GM04503 (cell line): ENCODE measurements around the gene MYOM1.

Source experiments
- DNase-seq: peaks from one replicate; pipeline ENCODE4 v3.0.0-alpha.2; 2012; ENCODE audit warnings: low read depth

MYOM1 gene

GRCh38 chr18:3150274-3150673 lies 69.5 kb downstream of the MYOM1 start:
- no peak for DNase-seq

DNA sequence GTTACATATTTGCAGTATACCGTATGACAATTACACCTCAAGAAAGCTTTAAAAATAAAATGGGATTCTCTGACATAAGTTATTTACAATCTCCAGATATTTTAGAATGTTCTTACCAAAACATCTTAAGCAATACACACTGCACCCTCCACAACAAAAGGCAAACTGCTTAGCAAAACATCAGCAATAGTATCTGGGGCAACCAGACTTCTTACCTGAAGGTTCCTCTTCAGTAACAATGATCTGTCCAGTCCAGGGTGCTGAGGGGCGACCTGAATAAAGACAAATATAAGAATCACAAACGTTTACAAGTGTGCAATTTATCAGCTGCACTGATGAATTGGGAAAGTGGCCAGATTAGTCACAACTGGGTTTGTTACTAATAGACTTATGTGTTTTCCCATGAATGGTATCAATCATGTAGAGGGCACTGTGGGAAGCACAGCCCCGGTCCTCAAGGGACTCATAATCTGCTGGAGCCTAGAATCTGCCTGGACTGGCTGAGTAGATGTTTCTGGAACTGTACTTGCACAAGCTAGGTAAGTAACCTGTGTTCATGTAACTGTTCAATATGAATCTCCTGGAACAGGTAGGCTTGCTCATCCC lies 70.7 kb downstream of the MYOM1 start:
- DNase-seq, result no peak

GRCh38 chr18:3147935-3148554 lies 71.7 kb downstream of the MYOM1 start:
- DNase-seq, result no peak

GRCh38 chr18:3140986-3141639 lies 78.7 kb downstream of the MYOM1 start:
- DNase-seq, result no peak

DNA sequence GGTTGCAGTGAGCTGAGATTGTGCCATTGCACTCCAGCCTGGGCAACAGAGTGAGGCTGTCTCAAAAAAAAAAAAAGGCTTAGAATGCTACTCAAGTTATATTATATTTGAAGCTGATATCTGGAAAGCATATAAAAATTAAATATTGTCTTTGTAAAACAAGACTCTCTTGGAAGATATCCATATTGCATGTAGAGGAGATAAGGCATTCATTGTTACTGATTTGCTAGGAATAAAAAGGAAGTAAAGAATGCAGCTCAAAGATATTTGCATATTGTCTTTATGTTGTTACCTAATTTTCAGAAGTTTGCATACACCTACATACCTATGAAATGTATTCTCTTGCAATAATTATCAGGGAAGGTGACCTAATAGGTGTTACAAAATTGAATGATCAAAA lies 79.4 kb downstream of the MYOM1 start:
- no peak for DNase-seq

- no peak for DNase-seq
These were observed 80.4 kb downstream of the MYOM1 start for GRCh38 chr18:3139406-3139805.

DNA sequence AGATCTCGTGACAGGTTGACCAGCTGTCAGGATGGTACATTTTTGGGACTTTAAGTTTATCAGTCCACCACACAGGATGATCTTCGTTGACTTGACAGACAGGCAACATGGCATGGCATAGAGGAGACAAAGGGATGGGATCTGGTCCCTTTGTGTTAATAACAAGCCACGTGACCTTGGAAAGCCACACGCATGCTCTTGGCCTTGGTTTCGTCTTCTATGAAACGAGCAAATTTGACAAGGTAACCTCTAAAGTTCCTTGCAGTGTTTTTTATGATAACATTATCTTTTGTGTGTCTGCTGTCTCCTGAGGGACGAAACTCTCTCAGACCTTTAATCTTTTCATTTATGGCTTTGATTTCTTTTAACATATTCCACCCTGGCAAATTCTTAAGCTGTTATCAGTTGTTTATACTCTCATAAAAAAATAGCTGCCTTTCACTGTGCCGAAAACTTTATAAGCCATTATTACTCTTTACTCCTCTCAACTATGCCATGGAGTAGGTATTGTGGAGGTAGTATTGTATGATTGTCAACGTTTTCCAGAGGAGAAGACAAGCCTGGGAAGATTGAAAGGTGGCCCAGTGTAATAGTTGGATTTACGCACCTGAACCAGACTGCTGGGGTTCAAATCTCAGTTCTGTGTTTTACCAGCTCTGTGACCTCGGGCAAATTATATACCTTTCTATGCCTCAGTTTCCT lies 81.3 kb downstream of the MYOM1 start:
- no peak for DNase-seq

DNA sequence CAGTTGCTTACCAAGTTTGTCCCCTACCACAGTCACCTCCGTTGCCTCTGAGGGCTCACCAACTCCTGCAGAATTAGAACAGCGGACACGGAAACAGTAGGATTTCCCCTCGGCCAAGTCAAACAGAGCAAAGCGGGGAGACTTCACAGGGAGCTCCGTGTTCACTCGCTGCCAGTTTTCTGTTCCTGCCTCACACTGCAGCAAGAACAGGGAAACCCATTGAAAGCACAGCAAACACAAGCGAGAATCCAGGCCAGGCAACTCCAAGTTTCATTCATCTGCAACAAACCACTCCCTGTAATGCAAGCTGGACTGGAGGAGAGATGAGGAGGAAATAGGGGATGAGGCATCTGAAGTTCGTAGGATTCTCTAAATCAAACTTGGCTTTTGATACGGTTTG lies 84.2 kb downstream of the MYOM1 start:
- no peak for DNase-seq

DNA sequence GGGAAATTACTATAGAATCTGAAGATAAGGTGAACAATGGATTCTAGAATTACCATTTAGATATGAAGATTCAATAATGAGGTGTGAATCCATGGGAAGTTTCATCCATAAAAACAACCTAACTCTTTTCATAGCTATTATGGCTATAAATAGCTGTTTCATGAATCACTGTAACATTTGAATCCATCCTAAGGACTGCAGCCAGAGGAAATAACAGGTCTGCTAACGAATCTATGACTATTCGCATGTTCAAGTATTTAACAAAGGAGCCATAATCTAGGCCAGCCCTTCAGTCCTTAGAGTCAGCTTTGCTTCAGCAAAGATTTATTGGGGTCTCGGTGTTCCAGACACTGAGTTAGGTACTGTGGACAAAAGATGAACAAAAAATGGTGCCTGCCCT lies 87.1 kb downstream of the MYOM1 start:
- DNase-seq, result no peak

DNA sequence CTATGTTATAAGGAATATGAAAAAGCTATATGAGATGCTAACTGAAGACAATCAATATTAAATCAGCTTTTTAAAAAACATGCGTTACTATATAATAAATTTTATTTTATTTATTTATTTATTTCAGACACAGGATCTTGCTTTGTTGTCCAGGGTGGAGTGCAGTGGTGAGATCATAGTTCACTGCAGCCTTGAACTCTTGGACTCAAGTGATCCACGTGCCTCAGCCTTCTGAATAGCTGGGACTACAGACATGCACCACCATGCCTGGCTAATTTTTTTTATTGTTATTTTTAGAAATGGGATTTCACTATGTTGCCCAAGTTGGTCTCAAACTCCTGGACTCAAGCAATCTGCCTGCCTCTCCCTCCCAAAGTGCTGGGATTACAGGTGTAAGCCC lies 89.4 kb downstream of the MYOM1 start:
- DNase-seq, result no peak

DNA sequence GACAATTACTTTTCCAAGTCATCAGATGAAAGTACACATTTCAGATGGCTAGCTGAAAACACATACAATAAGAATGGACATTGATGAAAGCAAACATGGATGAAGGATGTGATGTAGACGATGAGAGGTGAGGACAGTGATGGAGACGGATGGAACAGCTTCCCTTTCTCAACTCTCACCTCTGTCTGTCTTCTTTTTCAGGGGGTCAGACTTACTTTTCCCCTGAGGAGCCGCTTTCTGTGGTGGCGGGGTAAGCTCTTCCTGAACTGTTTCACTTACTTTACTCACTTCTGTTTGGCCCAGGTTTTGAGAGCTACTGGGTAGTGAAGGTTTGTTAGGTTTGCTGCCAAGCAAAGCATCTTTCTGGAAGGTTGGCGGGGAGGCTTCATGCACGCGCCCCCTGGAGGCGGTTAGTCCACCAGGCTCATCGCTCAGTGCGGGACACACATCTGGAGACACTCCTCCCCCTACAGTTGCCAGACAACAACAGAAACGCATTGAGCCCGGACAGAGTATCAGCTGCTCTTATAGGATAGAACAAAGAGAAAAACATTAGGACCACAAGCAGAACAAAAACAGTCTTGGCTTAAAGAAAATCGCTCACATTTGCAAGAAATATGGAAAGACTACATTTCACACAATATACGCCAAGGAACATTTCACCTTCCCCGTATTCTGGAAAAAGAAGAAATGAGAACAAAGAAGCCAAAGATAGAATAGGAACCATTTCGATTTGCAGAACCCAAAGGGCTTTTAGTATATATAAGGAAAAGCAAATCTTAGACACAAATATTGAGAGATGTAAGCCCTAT lies 90.5 kb downstream of the MYOM1 start:
- DNase-seq, result peak; percentile 27

GRCh38 chr18:3126457-3127097 lies 93.2 kb downstream of the MYOM1 start:
- no peak for DNase-seq

- DNase-seq, result no peak
These were observed 94.9 kb downstream of the MYOM1 start for GRCh38 chr18:3124822-3125221.

GRCh38 chr18:3122851-3123250 lies 96.9 kb downstream of the MYOM1 start:
- no peak for DNase-seq

DNA sequence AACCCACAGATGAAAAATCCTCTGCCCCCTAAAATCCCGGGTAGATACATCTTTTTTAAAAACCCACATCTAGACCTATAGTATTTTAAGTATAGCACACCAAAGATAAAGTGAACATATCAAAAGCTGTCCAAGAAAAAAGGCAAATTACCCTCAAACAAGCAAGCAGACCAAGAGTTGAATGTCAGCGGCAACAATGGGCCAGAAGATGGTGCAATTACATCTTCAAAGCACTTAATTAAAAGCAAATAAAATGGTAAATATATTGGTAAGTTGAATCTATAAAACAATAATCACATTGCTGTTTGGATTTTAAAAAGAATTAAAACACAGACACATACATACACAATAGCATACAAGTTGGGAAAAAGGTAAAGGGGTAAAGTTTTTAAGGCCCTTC lies 98.5 kb downstream of the MYOM1 start:
- no peak for DNase-seq

GRCh38 chr18:3120356-3120755 lies 99.4 kb downstream of the MYOM1 start:
- DNase-seq, result no peak

DNA sequence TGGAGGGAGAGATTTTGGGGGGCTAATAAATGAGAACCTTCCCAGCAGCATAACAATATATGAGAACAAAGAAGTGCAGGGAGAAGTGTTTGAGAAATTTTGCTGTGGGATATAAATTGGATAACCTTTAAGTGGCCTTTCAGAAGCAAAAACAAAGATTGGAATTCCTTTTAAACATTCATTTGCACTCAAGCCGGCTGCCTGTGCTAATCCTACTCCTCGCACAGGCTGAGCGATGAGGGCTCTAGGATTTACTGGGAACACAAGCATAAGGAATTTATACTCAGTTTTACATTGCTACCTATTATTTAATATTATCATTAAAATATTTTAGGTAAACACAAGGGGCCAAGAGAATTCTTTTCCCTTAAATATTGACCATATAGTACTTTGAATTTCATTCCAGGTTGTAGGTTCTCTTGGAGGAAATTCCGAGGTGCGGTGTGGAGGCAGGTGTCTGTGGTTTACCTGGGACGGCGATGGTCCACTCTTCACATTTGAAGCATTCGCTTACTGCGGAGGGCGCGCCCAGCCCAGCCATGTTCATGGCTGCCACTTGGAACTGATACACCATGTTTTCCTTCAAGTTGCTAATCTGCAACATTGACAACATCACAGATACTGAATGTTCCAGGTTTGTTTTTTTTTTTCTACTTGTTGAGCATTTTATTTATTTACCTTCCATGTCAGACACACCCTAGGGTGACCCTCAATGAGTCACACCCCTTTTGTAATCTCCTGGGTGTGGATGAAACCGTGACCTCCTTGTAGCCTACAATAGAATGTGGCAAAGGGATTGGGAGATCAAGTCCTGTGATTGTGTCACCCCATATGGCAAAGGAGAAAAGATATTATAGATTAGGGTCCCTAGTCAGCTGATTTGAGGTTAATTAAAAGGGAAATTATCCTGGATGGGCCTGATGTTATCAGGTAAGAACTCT lies 100.1 kb downstream of the MYOM1 start:
- no peak for DNase-seq

DNA sequence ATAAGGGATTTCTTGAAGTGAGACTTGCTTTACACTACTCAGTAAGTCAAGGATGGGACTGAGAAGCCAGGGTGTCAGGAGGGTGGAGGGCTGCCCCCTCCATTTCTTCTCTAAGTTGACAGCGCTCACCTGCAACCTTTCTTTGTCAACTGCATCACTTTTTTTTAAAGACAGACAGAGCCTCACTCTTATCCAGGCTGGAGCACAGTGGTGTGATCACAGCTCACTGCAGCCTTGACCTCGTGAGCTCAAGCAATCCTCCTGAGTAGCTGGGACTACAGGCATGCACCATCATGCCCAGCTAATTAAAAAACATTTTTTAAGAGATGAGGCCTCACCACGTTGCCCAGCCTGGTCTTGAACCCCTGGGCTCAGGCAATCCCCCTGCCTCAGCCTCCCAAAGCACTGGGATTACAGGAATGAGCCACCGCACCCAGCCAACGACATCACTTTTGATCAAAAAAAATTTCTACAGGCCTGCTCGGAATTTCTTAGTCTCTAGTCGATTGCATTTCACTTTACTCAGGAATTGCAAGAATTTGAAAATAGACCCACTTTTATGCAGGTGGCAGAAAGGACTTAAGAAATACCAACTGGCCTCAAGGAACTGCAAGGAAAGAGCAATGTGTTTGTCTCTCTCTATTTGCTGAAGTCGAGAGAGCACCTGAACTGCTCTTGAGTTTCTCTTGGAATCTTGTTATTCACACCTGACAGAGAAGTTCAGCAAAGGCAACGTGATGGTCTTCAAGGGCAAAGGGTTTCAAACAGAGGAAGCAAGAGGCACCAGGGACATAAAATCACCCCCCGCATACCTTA lies 101.4 kb downstream of the MYOM1 start:
- DNase-seq, result no peak

DNA sequence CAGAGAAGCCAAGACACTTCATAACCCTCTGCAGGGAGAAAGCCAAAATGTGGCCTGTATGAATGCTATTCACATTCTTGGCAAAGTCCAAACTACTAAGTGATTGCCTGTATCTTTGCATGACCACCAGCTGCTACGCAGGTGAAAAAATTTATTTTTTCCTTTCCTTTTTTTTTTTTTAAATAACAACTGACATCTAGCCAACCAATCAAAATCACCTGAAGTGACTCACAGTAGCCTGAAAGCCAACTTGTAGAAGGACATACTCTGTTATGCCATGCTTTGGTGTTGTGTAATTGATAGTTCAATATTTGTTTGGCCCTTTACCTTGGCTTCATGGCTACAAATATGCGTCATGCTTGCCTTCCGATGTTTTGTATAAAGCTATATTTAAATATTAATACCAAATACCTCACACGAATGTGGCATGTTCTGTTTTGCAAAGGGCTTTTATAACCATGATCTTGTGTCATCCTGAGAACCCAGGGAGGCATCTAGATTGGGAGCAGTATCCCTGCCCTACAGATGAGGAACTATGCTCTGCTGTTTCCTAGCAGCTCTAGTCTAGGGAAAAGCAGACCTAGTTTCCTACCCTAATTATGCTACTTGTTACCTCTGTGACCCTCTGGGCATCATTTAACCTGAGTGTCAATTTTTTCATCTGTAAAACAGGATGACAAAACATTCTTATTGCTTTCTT lies 102.1 kb downstream of the MYOM1 start:
- DNase-seq, result no peak
